ENCODE measurements around the gene LARGE1. TPM values are rescaled to one million over a fixed set of nuclear protein-coding genes. Genes with fewer than 3 reads are reported as not detected.

The LARGE1 gene
- total RNA-seq, 1 experiment from 2014 or later, result 1.5 TPM

DNA sequence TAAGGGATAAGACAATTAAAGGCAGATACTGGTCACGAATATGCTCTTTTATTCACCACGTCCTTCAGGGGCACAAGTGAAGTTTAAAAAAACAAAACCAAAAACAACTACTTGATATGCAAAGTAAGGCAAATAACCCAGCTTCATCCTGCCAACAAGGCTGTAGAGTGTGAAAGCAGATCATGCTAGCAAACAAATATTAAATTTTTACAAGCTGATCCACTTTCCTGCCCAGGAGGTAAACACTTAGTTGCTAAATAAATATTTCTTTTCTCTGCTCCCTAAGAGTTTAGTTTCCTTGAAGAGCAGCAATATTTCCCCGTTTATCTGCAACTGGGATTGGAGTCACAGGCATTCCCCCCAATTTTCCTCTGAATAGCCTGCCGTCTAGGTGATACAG lies 300.2 kb downstream of the LARGE1 start:
- no peak overlapping the region for H3K4me2 ChIP-seq (ENCODE audit: low read length)
- H3K4me3 ChIP-seq (replicated peaks in 1 of 2; ENCODE audit: low read depth in 1 of 2, low read length in 2 of 2), result no peak overlapping the region
- no peaks in the 10 kb centered on the region for H3K27me3 ChIP-seq (ENCODE audit: insufficient read depth, low read length)
- ChIA-PET POLR2A (no interaction called here), RAD21 (ENCODE audit: low non-redundant PET in 1 of 2, low total read pairs in 2 of 2, uncharacterized antibody in 2 of 2, unreplicated experiment in 2 of 2) (no interaction called here), CTCF (no interaction called here)
- no peak overlapping the region for H3K27ac ChIP-seq (ENCODE audit: low read depth, low read length)
- no peaks in the 10 kb centered on the region for H3K9me2 ChIP-seq (ENCODE audit: insufficient read depth)
- no TSS peak for BruUV-seq (replicated peaks)
- H3K4me1 ChIP-seq (ENCODE audit: control insufficient read depth in 1 of 2, insufficient read depth in 2 of 2, low read length in 2 of 2), result no peaks in the 10 kb centered on the region
- no peaks in the 10 kb centered on the region for H4K20me1 ChIP-seq (ENCODE audit: insufficient read depth)
- no peak overlapping the region for H3K9ac ChIP-seq (ENCODE audit: low read length)
- intact Hi-C loops (cut with micrococcal nuclease), result no loop called here
- no peak for ATAC-seq
- peaks cover 12 to 29% of the 10 kb centered on the region in 2 experiments; a peak in 2 of 4 replicates for H3K9me3 ChIP-seq (ENCODE audit: control insufficient read depth in 1 of 2, insufficient read depth in 1 of 2, low read depth in 1 of 2, low read length in 2 of 2)
- no peak for DNase-seq (ENCODE audit: low read depth, low spot score)
- no peak overlapping the region for H2AFZ ChIP-seq (ENCODE audit: low read depth, low read length, poor library complexity, severe bottlenecking)
- H3K36me3 ChIP-seq (ENCODE audit: control insufficient read depth in 1 of 2, insufficient read depth in 2 of 2, low read length in 2 of 2), result no peaks in the 10 kb centered on the region
- no peak for TF ChIP-seq SP1 (IDR thresholded peaks at IDR 0.05; ENCODE audit: low read depth)
- TF ChIP-seq CEBPB (IDR thresholded peaks at IDR 0.05; ENCODE audit: low read depth), result no peak
- TF ChIP-seq POLR2AphosphoS5 (IDR thresholded peaks at IDR 0.05; ENCODE audit: low read depth, low read length), result no peak
- TF ChIP-seq SRF (IDR thresholded peaks at IDR 0.05; ENCODE audit: low read depth), result no peak
- no peak for TF ChIP-seq EZH2 (IDR thresholded peaks at IDR 0.05)
- no peak for TF ChIP-seq EZH2phosphoT487 (IDR thresholded peaks at IDR 0.05; ENCODE audit: borderline replicate concordance)
- TF ChIP-seq, protein P1, sequence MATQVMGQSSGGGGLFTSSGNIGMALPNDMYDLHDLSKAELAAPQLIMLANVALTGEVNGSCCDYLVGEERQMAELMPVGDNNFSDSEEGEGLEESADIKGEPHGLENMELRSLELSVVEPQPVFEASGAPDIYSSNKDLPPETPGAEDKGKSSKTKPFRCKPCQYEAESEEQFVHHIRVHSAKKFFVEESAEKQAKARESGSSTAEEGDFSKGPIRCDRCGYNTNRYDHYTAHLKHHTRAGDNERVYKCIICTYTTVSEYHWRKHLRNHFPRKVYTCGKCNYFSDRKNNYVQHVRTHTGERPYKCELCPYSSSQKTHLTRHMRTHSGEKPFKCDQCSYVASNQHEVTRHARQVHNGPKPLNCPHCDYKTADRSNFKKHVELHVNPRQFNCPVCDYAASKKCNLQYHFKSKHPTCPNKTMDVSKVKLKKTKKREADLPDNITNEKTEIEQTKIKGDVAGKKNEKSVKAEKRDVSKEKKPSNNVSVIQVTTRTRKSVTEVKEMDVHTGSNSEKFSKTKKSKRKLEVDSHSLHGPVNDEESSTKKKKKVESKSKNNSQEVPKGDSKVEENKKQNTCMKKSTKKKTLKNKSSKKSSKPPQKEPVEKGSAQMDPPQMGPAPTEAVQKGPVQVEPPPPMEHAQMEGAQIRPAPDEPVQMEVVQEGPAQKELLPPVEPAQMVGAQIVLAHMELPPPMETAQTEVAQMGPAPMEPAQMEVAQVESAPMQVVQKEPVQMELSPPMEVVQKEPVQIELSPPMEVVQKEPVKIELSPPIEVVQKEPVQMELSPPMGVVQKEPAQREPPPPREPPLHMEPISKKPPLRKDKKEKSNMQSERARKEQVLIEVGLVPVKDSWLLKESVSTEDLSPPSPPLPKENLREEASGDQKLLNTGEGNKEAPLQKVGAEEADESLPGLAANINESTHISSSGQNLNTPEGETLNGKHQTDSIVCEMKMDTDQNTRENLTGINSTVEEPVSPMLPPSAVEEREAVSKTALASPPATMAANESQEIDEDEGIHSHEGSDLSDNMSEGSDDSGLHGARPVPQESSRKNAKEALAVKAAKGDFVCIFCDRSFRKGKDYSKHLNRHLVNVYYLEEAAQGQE (IDR thresholded peaks at IDR 0.05; ENCODE audit: low read depth), result no peak
- no peak for TF ChIP-seq TCF7L2 (IDR thresholded peaks at IDR 0.05; ENCODE audit: borderline replicate concordance, extremely low read depth, insufficient read depth, insufficient read length)
- TF ChIP-seq SIN3A (IDR thresholded peaks at IDR 0.05; ENCODE audit: low read depth), result no peak
- TF ChIP-seq FOSL1 (IDR thresholded peaks at IDR 0.05; ENCODE audit: low read depth), result no peak
- TF ChIP-seq, protein P2, sequence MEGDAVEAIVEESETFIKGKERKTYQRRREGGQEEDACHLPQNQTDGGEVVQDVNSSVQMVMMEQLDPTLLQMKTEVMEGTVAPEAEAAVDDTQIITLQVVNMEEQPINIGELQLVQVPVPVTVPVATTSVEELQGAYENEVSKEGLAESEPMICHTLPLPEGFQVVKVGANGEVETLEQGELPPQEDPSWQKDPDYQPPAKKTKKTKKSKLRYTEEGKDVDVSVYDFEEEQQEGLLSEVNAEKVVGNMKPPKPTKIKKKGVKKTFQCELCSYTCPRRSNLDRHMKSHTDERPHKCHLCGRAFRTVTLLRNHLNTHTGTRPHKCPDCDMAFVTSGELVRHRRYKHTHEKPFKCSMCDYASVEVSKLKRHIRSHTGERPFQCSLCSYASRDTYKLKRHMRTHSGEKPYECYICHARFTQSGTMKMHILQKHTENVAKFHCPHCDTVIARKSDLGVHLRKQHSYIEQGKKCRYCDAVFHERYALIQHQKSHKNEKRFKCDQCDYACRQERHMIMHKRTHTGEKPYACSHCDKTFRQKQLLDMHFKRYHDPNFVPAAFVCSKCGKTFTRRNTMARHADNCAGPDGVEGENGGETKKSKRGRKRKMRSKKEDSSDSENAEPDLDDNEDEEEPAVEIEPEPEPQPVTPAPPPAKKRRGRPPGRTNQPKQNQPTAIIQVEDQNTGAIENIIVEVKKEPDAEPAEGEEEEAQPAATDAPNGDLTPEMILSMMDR (IDR thresholded peaks at IDR 0.05 in 2 of 3, conservative IDR thresholded peaks at IDR 0.05 in 1 of 3; ENCODE audit: borderline replicate concordance in 1 of 3, insufficient read depth in 1 of 3, low read depth in 2 of 3, low read length in 2 of 3), result no peak
- no peak for TF ChIP-seq YY1 (IDR thresholded peaks at IDR 0.05; ENCODE audit: extremely low read depth, insufficient replicate concordance, low read depth, low read length)
- no peak for TF ChIP-seq EGR1 (IDR thresholded peaks at IDR 0.05; ENCODE audit: low read depth)
- TF ChIP-seq RAD21 (IDR thresholded peaks at IDR 0.05; ENCODE audit: low read depth), result no peak
- TF ChIP-seq, protein P3, sequence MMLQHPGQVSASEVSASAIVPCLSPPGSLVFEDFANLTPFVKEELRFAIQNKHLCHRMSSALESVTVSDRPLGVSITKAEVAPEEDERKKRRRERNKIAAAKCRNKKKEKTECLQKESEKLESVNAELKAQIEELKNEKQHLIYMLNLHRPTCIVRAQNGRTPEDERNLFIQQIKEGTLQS (IDR thresholded peaks at IDR 0.05), result no peak
- TF ChIP-seq JUND (IDR thresholded peaks at IDR 0.05), result no peak
- no peaks in the 10 kb centered on the region for H3K79me2 ChIP-seq (ENCODE audit: insufficient read depth, low read length)
